ENCODE data around the gene CRAT.
A peak's percentile ranks its signal among the peaks of the same experiment; 100 is the strongest.

CRAT gene

GRCh38 chr9:129060991-129061390, 49.6 kb downstream of the CRAT start:
- DNase-seq (ENCODE audit: low spot score), result no peak

DNA sequence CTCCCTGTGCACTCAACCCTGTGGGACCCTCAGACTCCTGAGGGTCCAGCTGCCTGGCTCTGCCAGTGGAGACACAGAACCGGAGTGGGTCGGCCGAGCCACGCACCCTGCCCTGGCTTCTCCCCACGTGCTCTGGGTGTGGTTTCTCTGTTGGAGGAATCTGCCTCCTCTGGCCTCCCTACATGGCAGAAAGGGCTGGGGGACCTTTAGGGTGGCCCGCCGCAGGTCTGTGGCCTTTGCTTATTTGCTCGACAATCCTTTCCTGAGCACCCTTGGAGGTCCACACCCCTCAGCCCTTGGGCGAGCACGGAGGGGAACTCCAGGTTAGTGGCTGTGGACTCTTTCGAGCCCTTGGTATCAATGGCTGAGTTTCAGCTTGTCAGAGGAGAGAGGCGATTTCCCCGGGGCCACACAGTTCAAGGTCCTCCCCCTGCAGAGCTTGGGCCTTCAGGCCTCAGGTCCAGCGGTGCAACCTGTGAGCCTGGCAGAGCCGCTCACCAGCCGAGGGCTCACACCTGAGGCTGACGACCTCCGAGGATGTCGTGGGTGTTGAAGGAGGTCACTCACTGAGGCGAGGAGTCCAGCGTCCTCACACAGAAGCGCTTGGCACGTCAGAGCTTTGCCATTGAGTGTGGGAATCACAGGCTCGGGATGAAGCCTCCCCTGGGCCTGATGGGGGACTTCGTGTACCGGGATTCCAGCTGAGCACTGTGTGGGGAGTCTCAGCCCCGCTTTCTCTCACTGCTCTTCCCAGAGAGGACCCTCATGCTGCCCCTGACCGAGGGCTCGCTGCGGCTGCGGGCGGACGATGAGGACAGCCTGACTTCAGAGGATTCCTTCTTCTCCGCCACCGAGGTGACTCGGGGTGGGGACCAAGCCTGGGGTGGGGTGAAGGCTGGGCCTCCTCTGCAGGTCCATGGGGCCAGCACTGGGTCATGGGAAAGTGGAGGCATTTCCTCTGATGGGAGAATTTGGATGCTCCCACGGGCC, 50.5 kb downstream of the CRAT start:
- no peak for DNase-seq (ENCODE audit: low spot score)

DNA sequence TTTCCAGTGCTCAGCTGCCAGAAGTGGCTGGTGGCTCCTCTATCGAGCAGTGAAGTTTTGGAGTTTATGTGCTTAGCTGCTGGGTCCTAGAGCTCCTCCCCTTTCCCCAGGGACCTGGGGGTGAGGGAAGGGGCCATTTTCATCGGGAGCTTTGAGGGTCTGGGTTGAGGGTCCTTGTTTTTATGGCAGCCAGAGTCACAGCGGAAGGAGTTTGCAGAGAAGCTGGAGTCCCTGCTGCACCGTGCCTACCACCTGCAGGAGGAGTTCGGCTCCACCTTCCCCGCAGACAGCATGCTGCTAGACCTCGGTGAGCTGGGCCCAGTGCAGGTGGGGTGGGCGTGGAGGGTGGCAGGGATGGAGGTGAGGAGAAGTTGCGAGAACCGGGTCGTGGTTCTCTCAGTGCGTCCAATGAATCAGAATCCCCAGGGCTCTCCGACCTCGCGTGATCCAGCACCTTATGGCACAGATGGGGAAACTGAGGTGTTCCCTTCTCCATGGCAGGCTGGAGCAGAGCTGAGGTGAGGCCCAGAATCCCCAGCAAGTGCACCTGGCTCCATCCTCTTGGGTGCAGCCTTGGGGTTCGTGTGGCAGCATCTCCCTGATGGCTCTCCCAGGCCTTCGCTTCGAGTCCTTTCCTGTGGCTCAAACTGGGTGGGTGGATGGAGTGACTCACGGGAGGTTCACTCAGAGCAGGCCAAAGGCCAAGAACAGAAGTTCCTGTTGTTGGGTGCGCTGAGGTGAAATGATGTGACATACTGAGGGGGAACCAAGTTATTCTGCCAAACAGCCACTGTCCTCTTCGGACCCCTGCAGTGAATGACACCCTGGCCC, 51.4 kb downstream of the CRAT start:
- DNase-seq (ENCODE audit: low spot score), result peak; percentile 23

DNA sequence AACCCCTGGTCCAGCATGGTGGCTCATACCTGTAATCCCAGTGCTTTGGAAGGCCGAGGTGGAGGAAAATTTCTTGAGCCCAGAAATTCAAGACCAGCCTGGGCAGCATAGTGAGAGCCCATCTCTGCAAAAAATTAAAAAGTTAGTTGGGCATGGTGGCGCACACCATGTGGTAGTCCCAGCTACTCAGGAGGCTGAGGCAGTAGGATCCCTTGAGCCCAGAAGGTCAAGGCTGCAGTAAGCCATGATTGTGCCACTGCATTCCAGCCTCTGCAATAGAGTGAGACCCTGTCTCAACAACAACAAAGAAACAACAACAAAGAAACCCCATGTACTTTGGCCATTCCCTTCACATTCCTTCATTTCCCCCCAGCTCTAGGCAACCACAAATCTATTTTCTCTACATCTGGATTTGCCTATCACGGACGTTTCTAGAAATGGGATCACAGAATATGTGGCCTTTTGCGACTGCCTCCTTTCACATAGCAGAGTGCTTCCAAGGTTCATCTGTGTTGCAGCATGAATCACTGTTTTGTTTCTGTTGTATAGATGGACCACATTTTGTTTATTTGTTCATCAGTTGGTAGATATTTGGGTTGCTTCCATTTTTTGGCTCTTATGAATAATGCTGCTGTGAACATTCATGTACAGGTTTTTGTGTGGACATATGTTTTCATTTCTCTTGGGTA, 56.3 kb downstream of the CRAT start:
- no peak for DNase-seq (ENCODE audit: low spot score)

DNA sequence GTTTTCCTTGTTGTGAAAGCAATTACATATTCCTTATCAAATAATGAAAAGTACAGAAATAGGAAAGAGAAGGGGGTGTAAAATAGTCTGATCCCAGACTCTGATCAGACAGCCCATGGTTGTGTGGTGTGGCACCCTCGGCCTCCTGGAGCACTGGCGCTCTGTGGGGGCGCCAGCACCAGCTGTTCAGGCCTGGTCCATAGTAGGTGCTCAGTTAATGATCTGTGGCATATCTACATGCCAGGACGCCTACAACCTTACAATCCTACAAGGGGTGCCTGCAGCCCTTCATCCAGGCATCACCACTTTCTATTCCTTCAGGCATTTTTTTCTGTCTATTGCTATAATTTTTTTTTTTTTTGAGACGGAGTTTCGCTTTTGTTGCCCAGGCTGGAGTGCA, 57.6 kb downstream of the CRAT start:
- DNase-seq (ENCODE audit: low spot score), result no peak

GRCh38 chr9:129052592-129052991, 58.0 kb downstream of the CRAT start:
- DNase-seq (ENCODE audit: low spot score), result no peak
